HG02870 (cell line): ENCODE data around the gene FBXW2.
"Not testable (repeated sequence)": the region's sequence is repeated elsewhere in the genome, so short reads cannot be mapped to it uniquely, and the experiment has no call there.

Source experiments
- ATAC-seq: cut with Tn5 transposase; IDR thresholded peaks from one replicate; pipeline ENCODE4 v1.9.1; 2021; ENCODE audit warnings: mild to moderate bottlenecking, moderate library complexity; ENCODE audit not compliant: unreplicated experiment

FBXW2 gene

DNA sequence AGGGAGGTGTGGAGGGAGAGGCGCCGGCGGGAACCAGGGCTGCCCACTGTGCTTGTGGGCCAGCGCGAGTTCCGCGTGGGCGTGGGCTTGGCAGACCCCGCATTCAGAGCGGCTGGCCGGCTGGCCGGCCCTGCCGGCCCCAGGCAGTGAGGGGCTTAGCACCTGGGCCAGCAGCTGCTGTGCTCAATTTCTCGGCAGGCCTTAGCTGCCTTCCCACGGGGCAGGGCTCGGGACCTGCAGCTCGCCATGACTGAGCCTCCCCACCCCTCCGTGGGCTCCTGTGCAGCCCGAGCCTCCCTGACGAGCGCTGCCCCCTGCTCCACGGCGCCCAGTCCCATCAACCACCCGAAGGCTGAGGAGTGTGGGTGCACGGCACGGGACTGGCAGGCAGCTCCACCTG, 46.9 kb downstream of the FBXW2 start:
- not testable (repeated sequence) for ATAC-seq

DNA sequence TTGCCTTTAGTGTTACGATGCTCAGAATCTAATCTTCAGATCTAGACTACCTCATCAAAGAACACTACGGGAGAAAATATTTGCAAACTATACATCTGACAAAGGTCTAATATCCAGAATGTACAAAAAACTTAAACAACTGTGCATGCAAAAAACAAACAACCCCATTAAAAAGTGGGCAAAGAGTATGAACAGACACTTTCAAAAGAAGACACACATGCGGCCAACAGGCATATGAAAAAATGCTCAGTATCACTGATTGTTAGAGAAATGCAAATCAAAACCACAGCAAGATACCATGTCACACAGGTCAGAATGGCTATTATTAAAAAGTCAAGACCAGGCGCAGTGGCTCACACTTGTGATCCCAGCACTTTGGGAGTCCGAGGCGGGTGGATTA, 47.9 kb downstream of the FBXW2 start:
- no peak for ATAC-seq

DNA sequence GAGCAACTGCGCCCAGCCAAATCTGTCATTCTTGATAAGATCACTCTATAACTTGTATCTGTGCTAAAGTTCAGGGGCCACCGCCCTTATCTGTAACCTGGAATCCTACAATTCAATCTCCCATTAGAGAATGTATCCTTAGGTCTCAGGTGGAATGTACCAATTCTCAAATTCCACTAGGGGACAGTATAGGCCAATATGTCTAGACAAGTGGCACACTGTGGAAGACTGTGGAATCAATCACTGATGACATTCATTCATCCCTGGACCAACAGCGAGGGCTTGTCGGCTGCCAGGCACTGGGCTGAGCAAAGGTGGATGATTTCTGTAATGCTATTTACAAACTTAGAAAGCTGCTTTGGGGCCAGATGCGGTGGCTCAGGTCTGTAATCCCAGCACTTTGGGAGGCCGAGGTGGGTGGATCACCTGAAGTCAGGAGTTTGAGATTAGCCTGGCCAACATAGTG, 50.2 kb downstream of the FBXW2 start:
- ATAC-seq: no peak

DNA sequence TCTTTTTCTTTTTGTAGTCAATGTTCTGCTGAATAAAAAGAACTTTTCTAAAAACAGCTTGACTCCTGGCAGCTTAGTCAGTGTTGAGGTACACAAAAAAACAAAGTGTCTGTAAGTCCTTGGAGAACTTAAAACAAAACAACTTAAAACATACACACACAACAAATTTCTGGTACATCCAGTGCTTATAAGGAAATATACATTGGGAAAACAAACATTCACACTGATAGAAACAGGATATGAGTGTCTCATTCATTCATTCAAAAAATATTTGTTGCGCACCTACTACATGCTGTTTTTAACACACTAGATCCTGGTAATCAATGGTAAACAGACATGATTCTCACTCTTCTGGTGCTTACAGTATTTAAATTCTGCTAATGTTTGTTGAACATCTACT, 51.5 kb downstream of the FBXW2 start:
- no peak for ATAC-seq

DNA sequence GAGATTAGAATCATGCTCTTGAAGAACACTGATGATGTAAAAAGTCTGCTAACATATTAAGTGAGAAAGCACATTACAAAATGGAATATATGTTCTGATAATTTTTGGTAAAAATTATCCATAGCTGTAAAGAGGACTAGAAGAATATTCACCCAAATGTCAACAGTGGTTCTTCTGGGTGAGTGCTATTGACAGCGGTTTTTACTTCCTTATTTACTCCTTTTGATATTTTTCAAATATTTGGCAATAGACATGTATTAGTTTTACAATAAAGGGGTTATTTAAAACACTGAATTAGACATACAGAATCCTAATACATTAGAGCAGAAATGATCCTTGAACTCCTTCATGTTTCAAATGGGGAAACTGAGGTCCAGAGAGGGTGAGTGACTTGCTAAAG, 52.0 kb downstream of the FBXW2 start:
- no peak for ATAC-seq

DNA sequence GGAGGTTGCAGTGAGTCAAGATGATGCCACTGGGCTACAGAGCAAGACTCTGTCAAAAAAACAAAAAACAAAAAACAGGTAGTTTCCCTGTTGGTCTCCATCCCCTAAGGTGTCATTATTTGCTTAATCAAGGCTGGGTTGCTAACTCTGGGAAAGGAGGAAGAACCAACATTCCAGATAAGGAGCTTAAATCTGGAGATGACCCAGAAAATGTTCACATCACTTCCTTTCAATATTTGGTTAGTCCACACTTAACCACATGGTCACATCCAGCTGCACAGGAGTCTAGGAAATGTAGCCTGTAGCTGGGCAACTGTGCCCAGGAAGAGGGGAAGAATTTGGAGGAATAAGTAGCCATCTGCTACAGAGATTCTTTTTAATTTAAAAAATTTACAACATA, 53.1 kb downstream of the FBXW2 start:
- no peak for ATAC-seq

DNA sequence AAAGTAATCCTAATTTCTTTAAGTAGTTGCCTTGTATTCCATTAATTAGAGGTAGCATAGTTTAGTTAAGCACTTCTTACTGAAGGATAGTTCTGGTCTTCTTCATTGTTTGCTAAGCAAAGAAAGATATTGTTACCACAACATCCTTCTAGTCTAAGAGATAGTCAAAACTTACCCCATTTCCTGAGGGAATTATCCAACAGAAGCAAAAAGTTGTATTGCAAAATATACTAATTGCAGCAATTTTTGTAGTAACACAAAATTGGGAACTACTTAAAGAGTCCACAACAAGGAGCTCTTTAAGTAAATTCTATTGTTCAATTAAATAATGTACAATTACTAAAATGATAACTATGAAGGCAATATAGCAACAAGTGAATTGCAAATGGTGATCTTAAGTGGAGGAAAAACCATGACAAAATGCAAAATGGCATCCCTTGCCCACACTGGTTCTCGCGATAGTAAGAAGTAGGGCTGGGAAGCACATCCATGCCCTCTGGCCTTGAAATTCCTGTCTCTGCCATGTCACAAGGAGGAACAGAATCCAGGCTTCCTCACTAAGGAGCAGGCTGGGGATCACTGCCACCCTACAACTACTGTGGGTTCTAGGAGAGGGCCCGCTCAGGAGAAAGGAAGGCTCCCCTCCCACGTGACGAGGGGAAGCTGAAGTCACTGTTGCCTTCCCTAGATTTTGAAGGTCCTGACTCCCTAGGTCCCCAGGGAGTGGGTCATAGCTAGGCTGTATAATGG, 55.6 kb downstream of the FBXW2 start:
- ATAC-seq: no peak

DNA sequence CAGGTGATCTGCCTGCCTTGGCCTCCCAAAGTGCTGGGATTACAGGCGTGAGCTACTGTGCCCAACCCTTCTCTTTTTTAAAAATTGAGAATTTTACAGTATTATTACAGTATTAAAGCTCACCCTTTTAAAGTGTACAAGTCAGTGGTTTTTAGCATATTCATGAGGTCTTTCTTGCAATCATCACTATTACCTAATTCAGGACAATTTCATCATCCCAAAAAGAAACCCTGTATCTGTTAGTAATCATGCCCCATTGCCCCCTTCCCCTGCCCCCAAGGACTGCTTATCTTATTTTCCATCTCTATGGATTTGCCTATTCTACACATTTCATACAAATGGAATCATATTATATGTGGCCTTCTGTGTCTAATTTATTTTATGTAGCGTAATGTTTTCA, 56.3 kb downstream of the FBXW2 start:
- ATAC-seq: no peak

DNA sequence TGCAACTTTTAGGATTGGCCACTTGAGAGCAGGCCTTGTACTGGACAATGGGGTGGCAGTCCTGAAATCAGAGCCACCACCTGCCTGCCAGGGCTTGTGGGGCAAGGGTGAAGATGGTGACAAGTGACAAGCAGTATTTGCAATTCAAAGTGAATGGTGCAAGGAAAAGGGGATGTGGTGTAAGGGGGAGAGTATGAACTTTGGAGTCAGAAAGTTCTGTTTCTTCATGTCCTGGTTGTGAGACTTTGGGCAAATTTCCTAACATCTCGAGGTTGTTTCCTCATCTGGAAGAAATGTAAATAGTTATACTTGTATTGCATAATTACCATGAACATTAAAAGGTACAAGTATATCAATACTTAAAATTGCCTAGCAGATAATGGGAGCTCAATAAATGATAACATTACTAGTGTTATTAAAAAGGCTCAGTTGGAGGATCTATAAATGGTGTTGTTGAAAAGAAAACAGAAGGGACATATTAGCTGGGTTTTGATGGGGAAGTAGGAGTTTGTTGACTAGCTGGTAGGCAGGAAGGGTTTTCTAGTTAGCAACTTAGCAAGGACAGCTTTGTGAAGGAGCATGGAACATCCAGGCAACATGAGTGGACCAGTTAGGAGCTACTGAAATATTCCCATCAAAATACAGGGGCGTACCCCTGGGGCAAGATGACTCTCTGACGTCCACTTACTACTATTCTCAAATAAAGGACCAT, 57.6 kb downstream of the FBXW2 start:
- no peak for ATAC-seq

DNA sequence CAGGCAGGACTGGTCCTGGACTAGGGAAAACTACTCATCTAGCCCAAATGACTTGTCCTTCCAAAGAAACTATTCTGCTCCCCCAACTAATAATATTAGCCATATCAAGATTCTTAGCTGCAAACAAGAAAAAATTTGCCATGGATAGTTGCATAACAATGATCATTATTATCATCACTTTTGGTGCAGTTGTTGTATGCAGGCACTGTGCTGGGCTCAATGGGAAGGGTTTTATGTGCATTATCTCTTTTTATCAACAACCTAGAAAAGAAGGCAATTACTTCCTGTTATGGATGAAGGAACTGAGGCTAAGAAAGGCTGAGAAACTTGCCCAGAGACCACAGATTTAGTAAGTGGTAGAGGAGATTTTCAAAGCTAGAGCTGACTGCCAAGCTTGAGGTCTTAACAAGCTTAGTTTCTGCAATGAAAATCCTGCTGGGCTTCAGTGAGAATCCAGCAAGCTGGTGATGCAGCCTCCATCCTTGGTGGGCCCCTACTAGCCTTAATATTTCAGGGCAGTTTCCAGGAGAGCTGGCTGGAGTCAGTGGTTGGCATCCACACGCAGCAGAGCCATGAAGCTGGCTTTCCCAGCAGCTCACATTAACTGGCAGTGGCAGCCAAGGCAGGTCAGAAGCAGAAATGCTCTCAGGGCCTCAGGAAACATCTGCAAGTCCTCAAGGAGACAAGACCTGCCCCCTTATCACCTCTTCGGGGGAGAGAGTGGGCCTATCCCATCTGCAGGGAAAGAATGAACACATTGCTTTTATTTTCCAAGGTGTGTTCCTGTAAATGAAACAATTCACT, 58.4 kb downstream of the FBXW2 start:
- no peak for ATAC-seq

DNA sequence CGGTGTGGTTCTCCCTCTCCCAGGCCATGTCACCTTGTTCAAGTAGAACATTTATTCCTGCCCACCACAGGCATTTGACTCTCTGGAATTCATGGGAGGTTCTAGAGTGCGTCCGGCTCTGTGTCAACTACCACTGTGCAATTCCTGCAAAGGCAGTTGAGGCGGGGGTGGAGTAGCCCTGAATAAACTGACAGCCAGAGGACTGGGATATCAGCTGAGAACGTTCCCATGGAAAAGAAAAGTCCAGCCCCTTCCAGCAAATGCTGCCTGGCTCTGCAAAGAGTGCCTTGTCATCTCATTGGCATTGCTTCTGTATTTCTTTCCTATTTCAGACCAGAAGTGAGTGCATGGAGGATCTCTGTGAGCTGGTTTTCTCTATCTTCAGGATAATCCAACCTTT, 60.0 kb downstream of the FBXW2 start:
- no peak for ATAC-seq

DNA sequence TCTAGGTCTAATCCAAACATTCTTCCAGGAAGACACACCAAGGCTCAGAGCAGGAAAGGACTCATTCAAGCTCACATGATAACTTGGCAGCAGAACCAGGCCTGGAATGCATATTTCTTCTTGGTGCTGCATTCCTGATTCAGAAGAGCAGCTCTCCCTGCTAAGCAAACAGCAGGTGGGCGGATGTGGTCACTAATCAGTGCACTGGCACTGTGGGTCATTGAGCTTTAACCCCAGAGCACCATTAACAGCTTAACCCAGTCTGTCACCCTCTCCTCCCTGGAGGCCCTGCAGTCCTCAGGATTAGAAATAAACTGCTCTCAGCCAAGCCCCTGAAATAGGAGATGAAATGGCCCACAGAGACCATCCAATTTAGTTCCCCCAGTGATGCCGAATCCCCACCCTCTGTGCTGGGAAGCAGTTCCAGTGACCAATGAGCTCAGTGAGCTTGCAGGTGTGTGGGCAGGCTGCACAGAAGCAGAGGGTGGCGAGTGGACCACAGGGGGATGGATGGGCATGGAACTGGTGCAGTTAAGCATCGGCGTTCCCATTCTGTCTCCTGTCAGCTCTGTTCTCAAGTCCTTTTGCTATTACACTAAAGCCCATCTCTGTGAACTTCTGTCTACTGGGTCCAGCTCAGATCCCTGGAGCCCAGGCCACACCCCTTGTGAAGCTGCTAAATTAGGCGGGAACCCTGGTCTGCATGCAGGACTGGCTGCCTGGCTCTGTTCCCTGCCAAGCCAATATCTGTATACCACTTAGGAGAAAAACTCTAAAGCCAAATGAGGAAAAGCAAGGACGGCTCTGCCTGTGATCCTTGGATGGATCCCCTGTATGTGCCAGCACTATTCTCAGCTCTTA, 62.3 kb downstream of the FBXW2 start:
- no peak for ATAC-seq

DNA sequence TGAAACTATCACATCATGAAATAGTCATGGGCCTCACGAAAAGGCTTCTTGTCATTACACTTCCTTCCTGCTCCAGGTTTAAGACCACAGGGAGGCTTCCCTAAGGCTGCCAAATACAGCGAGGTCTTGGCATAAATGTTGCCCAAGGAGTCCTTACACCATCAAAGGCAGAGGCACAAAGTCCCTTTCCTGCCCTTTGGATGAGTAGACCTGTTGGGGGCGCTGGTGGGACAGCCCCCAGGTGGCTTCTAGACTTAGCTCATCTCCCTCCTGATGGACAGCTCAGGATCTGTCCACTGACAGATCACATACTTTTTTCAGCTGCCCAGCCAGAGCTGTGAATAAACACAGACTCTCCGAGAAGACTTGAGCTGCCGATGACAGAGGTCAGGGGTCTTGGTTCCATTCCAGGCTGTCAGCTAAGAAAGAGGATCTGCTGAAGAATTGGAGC, 63.4 kb downstream of the FBXW2 start:
- ATAC-seq: no peak

DNA sequence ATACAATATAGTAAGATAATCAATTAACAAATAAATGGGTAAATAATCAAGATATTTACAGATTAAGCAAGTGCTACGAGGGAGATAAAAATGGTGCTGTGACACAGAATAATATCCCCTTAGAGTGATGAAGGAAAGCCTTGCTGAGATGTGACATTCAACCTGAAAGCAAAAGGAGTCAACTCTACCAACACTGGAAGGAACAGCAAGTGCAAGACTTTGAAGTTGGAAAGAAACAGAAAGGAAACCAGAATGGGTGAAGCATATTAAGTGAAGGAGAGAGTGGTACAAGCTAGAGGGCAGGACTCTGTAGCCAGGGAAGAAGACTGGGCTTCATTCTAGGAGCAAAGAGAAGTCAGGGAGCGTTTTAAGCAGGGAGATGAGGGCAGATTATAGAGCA, 66.7 kb downstream of the FBXW2 start:
- ATAC-seq: no peak

DNA sequence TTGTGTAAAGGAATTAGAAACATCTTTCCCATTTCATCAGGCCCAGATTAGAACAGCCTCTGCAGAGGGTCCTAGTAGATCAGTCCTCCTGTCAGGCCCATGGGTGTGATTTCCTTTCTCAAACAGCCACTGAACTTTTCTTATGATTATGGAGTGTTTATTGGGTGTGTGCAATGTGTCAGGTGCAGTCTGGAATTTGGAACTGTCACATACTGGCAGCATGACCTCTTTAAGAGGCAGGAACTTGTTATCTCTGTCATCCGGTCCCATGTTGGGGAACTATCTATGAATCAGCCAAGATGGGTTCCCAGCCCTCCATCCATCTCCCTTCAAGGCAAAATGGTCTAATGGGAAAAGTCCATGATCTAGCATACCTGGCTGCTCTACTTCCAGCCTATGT, 67.3 kb downstream of the FBXW2 start:
- no peak for ATAC-seq

DNA sequence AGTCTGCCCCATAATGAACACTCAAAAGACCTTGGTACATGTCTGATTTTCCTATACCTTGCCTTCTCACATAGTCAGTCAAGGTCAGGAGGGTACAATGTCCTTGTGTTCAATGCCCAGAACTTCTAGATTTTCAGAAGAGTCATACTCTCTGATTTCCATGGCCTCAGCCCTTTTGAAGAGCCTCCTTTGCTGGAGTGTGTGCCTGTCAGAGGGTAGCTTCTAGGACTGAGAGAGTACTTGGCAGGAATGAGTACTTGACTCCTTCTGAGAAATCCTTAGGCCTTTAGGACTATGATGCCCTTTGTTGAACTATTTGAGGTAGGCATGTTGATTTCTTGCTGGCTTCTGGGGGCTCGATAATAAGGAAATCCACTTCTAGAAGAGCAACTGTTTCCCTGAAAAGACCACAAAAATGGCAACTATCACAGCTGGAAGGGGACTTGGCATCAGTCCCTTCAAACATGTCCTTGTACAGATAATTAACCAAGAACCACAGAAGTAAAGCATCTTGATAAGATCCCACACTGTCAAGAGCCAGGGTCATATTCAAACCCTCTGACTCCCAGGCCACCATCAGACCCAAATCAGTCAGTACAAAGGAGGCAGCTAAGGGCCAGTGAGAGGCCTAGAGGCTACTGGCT, 68.3 kb downstream of the FBXW2 start:
- ATAC-seq: no peak

DNA sequence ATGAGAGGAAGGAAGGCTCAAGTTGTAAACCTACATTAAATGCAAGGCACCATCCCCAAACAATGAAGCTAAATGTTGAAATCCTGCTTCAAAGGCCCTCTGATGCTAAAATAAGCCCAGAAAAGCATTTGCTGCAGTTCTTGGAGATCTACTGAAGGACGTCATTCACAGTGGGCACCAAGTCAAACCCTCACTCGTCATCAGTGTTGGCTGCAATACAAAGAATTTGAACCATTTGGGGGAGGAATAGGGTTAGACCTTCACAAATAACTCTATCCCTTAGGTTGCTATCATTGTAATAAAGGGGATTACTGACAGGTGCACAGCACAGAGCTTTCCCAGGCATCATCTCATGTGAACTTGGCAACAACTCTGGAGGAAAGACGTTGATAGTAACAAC, 69.7 kb downstream of the FBXW2 start:
- ATAC-seq: no peak

DNA sequence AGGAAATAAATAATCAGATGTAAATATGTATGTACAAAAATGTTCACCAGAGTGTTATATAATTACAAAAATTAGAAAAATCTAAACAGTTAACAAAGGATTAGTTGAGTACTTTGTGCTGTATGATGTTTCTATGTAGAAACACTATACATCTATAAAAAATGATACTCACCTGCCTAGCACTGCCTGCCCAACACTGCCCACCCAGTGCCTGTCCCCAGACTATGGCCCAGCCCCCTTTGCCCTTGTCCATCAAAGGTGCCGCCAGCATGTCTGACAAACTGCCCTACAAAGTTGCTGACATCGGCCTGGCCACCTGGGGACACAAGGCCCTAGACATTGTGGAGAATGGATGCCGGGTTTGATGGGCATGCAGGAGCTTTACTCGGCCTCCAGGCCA, 72.8 kb downstream of the FBXW2 start:
- ATAC-seq: no peak

DNA sequence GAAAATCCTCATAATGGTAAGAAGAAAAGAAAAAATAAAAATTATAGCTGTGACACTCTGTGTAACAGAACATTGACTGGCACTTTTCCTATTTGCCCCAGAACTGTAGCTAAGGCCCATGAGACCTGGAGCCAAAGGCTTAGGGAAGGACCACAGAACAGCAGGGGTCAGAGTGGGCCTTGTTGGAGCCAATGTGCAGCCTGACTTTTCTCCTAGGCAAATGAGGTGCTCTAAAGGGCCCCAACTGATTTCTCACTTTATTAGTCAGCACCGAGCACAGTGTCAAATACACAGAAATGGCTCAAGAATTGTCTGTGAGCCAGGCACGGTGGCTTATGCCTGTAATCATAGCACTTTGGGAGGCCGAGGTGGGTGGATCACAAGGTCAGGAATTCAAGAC, 74.9 kb downstream of the FBXW2 start:
- no peak for ATAC-seq

DNA sequence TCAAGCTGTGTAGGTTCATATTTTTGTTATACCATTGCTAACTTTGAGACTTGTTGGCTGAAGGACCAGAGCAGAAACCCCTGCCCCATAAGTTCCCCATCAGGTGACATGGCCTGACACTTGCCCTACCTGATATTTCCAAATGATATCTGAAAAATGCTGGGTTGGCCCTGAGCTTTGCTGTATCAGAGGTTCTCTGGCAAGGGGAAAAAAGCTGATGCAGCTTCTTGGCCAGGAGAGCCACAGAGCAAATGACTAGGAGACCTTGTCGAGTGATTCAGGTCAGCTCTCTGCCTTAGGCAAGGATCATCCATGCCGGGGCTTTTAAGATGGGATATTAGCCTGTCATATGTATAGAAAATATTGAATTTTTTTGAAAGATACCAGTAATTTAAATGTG, 76.0 kb downstream of the FBXW2 start:
- ATAC-seq: no peak
